Measurements from ENCODE around the gene GNAS-AS1. TPM values are rescaled to one million over a fixed set of nuclear protein-coding genes. Genes with fewer than 3 reads are reported as not detected.
A peak's percentile ranks its signal among the peaks of the same experiment; 100 is the strongest.

Gene GNAS-AS1
- total and polyA plus RNA-seq, 2 donors from 2014 or later: 0.37 to 0.88 TPM

DNA sequence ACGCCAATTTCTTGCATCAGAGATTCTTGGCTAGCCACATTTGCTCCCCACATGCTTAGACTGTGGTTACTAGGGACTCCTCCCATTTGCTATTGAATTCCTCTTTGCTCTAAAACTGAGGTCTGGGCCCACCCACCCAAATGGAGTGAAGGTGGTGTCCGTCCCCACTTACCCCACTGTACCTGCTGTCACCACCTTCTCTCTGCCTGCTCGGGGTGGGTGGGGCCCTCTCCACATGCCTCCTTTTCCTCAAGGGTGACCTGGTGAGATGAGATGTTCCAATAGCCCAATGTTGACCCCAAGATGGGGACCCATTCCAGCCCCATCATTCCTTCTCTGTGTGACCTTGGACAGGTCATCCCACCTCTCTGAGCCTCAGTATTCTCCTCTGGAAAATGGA lies 74.6 kb downstream of the GNAS-AS1 start:
- no peak overlapping the region for H3K4me3 ChIP-seq (ENCODE audit: low read length in 3 of 3)
- TF ChIP-seq, protein P1, sequence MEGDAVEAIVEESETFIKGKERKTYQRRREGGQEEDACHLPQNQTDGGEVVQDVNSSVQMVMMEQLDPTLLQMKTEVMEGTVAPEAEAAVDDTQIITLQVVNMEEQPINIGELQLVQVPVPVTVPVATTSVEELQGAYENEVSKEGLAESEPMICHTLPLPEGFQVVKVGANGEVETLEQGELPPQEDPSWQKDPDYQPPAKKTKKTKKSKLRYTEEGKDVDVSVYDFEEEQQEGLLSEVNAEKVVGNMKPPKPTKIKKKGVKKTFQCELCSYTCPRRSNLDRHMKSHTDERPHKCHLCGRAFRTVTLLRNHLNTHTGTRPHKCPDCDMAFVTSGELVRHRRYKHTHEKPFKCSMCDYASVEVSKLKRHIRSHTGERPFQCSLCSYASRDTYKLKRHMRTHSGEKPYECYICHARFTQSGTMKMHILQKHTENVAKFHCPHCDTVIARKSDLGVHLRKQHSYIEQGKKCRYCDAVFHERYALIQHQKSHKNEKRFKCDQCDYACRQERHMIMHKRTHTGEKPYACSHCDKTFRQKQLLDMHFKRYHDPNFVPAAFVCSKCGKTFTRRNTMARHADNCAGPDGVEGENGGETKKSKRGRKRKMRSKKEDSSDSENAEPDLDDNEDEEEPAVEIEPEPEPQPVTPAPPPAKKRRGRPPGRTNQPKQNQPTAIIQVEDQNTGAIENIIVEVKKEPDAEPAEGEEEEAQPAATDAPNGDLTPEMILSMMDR (IDR thresholded peaks at IDR 0.05; ENCODE audit: borderline replicate concordance, extremely low read depth, insufficient read depth): no peak
- DNase-seq: peak in 1 of 5 donors; percentile 12
- H3K27ac ChIP-seq (ENCODE audit: low read depth in 2 of 2, low read length in 2 of 2): no peak overlapping the region
- no peak overlapping the region for H3K9ac ChIP-seq (ENCODE audit: low read length in 3 of 3)
- no peaks in the 10 kb centered on the region for H3K36me3 ChIP-seq (ENCODE audit: control insufficient read depth in 2 of 3, insufficient read depth in 3 of 3, low read length in 3 of 3)
- FAIRE-seq: no peak
- no peaks in the 10 kb centered on the region for H3K9me3 ChIP-seq (ENCODE audit: control insufficient read depth in 2 of 3, insufficient read depth in 1 of 3, low read length in 3 of 3)
- intact Hi-C loops (cut with DNase I): no loop called here
- no peaks in the 10 kb centered on the region for H3K4me1 ChIP-seq (ENCODE audit: control insufficient read depth in 2 of 3, insufficient read depth in 2 of 3, low read depth in 1 of 3, low read length in 3 of 3)
- no peaks in the 10 kb centered on the region for H3K27me3 ChIP-seq (ENCODE audit: control insufficient read depth, insufficient read depth, low read length)

DNA sequence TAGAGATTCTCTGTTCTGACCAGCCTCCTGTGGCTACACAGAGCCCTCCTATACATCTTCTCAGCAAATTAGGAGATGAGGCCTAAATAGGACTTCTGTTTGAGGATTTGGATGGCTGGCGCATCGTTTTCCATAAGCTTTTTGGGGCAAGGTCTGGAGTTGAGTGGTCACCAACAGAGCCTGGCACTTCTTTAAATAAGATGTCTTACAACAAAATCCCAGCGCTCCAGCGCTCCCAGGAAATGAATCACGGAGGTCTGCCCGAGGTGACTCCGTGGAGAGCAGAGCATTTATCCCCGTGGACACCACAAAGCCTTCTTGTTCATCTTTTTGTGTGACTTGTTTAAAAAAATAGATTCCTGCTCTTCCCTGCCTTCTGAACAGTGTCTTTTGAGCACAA lies 75.3 kb downstream of the GNAS-AS1 start:
- no peak overlapping the region for H3K4me3 ChIP-seq (ENCODE audit: low read length in 3 of 3)
- intact Hi-C loops (cut with DNase I): no loop called here
- no peaks in the 10 kb centered on the region for H3K4me1 ChIP-seq (ENCODE audit: control insufficient read depth in 2 of 3, insufficient read depth in 2 of 3, low read depth in 1 of 3, low read length in 3 of 3)
- H3K9ac ChIP-seq (ENCODE audit: low read length in 3 of 3): no peak overlapping the region
- TF ChIP-seq, protein P1 (IDR thresholded peaks at IDR 0.05; ENCODE audit: borderline replicate concordance, extremely low read depth, insufficient read depth): no peak
- no peak overlapping the region for H3K27ac ChIP-seq (ENCODE audit: low read depth in 2 of 2, low read length in 2 of 2)
- no peaks in the 10 kb centered on the region for H3K36me3 ChIP-seq (ENCODE audit: control insufficient read depth in 2 of 3, insufficient read depth in 3 of 3, low read length in 3 of 3)
- DNase-seq (peak in 1 of 5 donors; percentile 20), FAIRE-seq (no peak)
- H3K27me3 ChIP-seq (ENCODE audit: control insufficient read depth, insufficient read depth, low read length): no peaks in the 10 kb centered on the region
- H3K9me3 ChIP-seq (ENCODE audit: control insufficient read depth in 2 of 3, insufficient read depth in 1 of 3, low read length in 3 of 3): no peaks in the 10 kb centered on the region

DNA sequence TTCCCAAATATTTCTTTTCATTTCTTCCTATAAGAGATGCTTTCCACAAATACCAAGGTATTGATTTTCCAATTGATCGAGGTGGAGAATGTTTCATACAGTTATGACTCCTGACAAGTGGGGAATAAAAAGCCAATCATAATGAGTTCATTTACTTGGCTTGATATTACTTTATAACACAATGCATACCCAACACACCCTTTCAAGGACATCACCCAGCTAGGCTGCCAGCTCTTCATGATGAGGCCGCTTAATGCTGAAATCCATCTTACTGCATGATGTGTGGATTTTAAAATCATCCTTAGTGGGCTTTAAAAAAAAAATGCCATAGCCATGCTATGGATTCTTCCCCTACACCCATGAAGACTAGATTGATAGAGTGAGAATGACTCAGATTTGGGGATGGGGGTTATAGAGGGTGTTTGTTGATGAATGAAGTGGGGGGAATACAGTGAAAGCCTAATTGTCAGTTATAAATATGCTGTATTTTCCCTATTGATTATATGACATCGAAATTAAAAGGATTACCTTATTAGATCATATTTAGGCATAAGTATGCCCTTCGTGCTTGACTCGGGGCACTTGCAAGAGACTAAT lies 75.9 kb downstream of the GNAS-AS1 start:
- Histone ChIP-seq H3K9me3 (ENCODE audit: control insufficient read depth in 2 of 3, insufficient read depth in 1 of 3, low read length in 3 of 3) (no peaks in the 10 kb centered on the region), H3K27ac (ENCODE audit: low read depth in 2 of 2, low read length in 2 of 2) (no peak overlapping the region), H3K4me3 (ENCODE audit: low read length in 3 of 3) (no peak overlapping the region), H3K9ac (ENCODE audit: low read length in 3 of 3) (no peak overlapping the region), H3K27me3 (ENCODE audit: control insufficient read depth, insufficient read depth, low read length) (no peaks in the 10 kb centered on the region), H3K36me3 (ENCODE audit: control insufficient read depth in 2 of 3, insufficient read depth in 3 of 3, low read length in 3 of 3) (no peaks in the 10 kb centered on the region), H3K4me1 (ENCODE audit: control insufficient read depth in 2 of 3, insufficient read depth in 2 of 3, low read depth in 1 of 3, low read length in 3 of 3) (no peaks in the 10 kb centered on the region)
- TF ChIP-seq, protein P1 (IDR thresholded peaks at IDR 0.05; ENCODE audit: borderline replicate concordance, extremely low read depth, insufficient read depth): no peak
- intact Hi-C loops (cut with DNase I): no loop called here
- FAIRE-seq: no peak
- no peak for DNase-seq

DNA sequence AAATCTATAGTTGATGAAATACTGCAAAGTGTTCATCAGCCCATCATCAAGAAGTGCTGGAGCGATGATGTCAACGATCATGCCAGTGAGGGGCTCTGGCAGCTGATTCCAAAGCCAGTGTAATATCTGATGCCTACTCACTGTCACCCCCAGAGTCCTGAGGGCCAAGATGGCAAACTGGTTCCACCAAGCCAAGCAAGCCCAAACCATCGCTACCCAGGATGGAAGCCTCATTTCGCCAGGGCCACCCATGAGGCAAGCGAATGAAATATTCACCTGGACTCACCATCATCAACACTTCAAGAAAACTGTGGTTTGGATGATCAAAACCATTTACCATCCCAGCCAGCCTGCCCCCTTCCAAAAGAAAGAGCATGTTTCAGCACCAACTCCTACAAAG lies 76.5 kb downstream of the GNAS-AS1 start:
- DNase-seq: peak in 1 of 5 donors; percentile 13
- no peak overlapping the region for H3K27ac ChIP-seq (ENCODE audit: low read depth in 2 of 2, low read length in 2 of 2)
- intact Hi-C loops (cut with DNase I): no loop called here
- H3K4me3 ChIP-seq (ENCODE audit: low read length in 3 of 3): no peak overlapping the region
- no peaks in the 10 kb centered on the region for H3K4me1 ChIP-seq (ENCODE audit: control insufficient read depth in 2 of 3, insufficient read depth in 2 of 3, low read depth in 1 of 3, low read length in 3 of 3)
- TF ChIP-seq, protein P1 (IDR thresholded peaks at IDR 0.05; ENCODE audit: borderline replicate concordance, extremely low read depth, insufficient read depth): no peak
- no peaks in the 10 kb centered on the region for H3K9me3 ChIP-seq (ENCODE audit: control insufficient read depth in 2 of 3, insufficient read depth in 1 of 3, low read length in 3 of 3)
- H3K36me3 ChIP-seq (ENCODE audit: control insufficient read depth in 2 of 3, insufficient read depth in 3 of 3, low read length in 3 of 3): no peaks in the 10 kb centered on the region
- H3K27me3 ChIP-seq (ENCODE audit: control insufficient read depth, insufficient read depth, low read length): no peaks in the 10 kb centered on the region
- no peak overlapping the region for H3K9ac ChIP-seq (ENCODE audit: low read length in 3 of 3)
- FAIRE-seq: no peak

Data from kidney (tissue), 14 donors.